Subcutaneous abdominal adipose tissue (tissue), 5 donors: ENCODE measurements around the gene KCNK6.
"Not testable (repeated sequence)": the region's sequence is repeated elsewhere in the genome, so short reads cannot be mapped to it uniquely, and the experiment has no call there.

Experiments used
- H3K27ac ChIP-seq: one replicate; pipeline ENCODE4 v1.7.0; 2013; ENCODE audit warnings: low read depth, mild to moderate bottlenecking, inconsistent platforms, low read length, moderate library complexity
- H3K27me3 ChIP-seq, 5 donors: one replicate each; pipeline ENCODE4 v1.7.0; 2013; ENCODE audit warnings: low read length in 5 of 5, inconsistent platforms in 1 of 5; ENCODE audit not compliant: control insufficient read depth in 5 of 5, insufficient read depth in 4 of 5
- H3K36me3 ChIP-seq, 5 donors: one replicate each; pipeline ENCODE4 v1.7.0; 2013; ENCODE audit warnings: low read length in 5 of 5; ENCODE audit not compliant: control insufficient read depth in 5 of 5, insufficient read depth in 5 of 5
- H3K4me1 ChIP-seq, 5 donors: one replicate each; pipeline ENCODE4 v1.7.0; 2013; ENCODE audit warnings: low read length in 5 of 5, mild to moderate bottlenecking in 3 of 5, moderate library complexity in 1 of 5; ENCODE audit not compliant: control insufficient read depth in 5 of 5, insufficient read depth in 5 of 5
- H3K4me3 ChIP-seq, 5 donors: one replicate each; pipeline ENCODE4 v1.7.0; 2013; ENCODE audit warnings: low read length in 5 of 5, low read depth in 1 of 5
- H3K9ac ChIP-seq, 5 donors: one replicate each; pipeline ENCODE4 v1.7.0; 2013; ENCODE audit warnings: low read length in 5 of 5, mild to moderate bottlenecking in 4 of 5, moderate library complexity in 3 of 5
- H3K9me3 ChIP-seq, 5 donors: one replicate each; pipeline ENCODE4 v1.7.0; 2013; ENCODE audit warnings: low read length in 5 of 5; ENCODE audit not compliant: control insufficient read depth in 5 of 5
- donor health status: healthy.
- donor health status: healthy.
- donor health status: healthy.
- donor health status: healthy.
- donor health status: healthy.

The KCNK6 gene

DNA sequence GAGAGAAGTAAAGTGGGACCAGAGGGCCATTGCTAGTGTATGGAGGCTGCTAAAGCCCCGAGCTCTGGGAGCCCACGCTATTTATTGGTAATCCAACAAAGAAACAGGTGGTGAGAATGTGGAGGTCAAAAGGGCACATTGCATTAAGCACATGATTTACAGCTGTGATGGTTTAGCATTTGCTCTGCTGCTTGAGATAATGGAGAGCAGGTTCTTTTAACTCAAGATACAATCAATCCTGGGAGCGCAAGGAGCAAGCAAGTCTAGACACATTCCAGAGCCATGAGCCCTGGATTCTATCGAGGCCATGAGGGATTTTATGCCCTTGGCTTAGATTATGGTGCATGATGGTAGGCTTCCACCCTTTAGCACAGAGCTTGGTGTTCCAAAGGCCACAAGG, 19.4 kb downstream of the KCNK6 start:
- not testable (repeated sequence) for H3K27ac ChIP-seq, H3K4me3 ChIP-seq, H3K9me3 ChIP-seq, H3K36me3 ChIP-seq, H3K27me3 ChIP-seq, H3K9ac ChIP-seq
- H3K4me1 ChIP-seq = peaks cover 4 to 13% (median 10%) of the 10 kb centered on the region in 5 donors

DNA sequence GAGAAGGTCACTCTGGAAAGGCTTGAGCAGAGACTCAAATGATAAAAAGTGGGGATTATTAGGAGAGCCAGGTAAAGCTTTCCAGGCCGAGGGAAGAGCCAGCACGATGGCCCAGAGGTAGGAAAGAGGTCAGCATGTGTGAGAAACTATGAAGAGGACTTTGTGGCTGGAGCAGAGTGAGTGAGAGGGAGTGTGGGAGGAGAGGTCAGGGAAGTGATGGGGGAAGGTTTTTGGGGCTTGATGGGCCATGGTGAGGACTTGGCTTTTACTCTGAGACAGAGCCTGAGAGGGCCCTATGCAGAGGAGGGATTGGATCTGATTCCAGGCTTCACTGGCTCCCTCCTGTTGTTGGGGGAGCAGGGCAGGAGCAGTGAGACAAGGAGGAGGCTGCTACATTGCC, 21.3 kb downstream of the KCNK6 start:
- Histone ChIP-seq H3K36me3 (peaks cover 0 to 7% (median 2%) of the 10 kb centered on the region in 5 donors), H3K9me3 (no peaks in the 10 kb centered on the region), H3K9ac (no peak overlapping the region), H3K4me3 (no peak overlapping the region), H3K27me3 (no peaks in the 10 kb centered on the region), H3K27ac (no peak overlapping the region), H3K4me1 (peaks cover 4 to 13% (median 10%) of the 10 kb centered on the region in 5 donors)

DNA sequence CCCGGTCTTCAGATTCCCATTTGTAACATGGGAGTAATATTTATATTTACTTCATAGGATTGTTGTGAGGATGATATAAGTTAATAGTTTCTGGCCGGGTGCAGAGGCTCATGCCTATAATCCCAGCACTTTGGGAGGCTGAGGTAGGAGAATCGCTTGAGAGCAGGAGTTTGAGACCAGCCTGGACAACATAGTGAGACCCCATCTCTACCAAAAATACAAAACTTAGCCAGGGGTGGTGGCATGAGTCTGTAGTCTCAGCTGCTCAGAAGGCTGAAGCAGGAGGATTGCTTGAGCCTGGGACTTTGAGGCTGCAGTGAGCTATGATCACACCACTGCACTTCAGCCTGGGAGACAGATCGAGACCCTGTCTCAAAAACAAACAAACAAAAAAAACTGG, 27.2 kb downstream of the KCNK6 start:
- H3K4me1 ChIP-seq = no peaks in the 10 kb centered on the region
- peaks cover 0 to 3% (median 2%) of the 10 kb centered on the region in 5 donors for H3K27me3 ChIP-seq
- H3K4me3 ChIP-seq = no peak overlapping the region
- H3K36me3 ChIP-seq = peaks cover 0 to 7% (median 0%) of the 10 kb centered on the region in 5 donors
- H3K27ac ChIP-seq = no peak overlapping the region
- H3K9me3 ChIP-seq = no peaks in the 10 kb centered on the region
- H3K9ac ChIP-seq = no peak overlapping the region

DNA sequence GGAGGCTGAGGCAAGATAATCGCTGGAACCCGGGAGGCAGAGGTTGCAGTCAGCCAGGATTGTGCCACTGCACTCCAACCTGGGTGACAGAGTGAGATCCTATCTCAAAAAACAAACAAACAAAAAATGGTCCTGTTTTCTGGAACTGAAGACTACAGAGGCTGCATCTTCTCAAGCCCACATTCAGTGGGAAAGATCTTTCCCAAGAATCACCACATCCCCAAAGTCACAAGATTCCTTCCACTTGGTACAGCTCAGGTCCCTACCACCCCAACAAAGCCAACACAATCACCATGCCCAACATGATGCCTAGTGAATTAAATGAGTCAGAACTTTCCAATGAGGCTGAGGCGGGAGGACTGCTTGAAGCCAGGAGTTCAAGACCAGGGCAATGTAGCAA, 31.2 kb downstream of the KCNK6 start:
- no peaks in the 10 kb centered on the region for H3K4me1 ChIP-seq
- no peak overlapping the region for H3K4me3 ChIP-seq
- H3K9me3 ChIP-seq = no peaks in the 10 kb centered on the region
- H3K27me3 ChIP-seq = peaks cover 11 to 17% (median 16%) of the 10 kb centered on the region in 5 donors
- H3K9ac ChIP-seq = no peak overlapping the region
- H3K36me3 ChIP-seq = no peaks in the 10 kb centered on the region
- no peak overlapping the region for H3K27ac ChIP-seq

DNA sequence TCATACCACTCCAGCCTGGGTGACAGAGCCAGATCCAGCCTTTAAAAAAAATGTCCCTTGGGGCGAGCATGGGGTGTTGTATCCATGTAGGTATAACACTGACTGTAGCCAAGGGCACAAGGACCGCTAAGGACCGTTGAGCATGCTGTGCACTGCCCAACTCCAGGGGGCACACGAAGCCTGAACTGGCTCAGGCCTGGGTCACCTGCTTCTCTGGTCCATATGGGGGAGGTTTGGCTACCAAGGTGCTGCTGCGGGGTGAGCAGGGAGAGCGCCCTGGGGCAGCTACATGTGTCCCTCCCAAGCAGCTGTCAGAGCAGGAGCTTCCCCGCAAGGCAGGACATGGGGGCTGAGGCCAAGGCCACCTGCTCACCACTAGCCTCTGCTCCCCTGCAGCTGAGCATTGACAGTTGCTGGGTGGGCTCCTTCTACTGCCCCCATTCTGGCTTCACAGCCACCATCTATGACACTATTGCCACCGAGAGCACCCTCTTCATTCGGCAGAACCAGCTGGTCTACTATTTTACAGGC, 32.3 kb downstream of the KCNK6 start:
- no peaks in the 10 kb centered on the region for H3K4me1 ChIP-seq
- no peak overlapping the region for H3K27ac ChIP-seq

DNA sequence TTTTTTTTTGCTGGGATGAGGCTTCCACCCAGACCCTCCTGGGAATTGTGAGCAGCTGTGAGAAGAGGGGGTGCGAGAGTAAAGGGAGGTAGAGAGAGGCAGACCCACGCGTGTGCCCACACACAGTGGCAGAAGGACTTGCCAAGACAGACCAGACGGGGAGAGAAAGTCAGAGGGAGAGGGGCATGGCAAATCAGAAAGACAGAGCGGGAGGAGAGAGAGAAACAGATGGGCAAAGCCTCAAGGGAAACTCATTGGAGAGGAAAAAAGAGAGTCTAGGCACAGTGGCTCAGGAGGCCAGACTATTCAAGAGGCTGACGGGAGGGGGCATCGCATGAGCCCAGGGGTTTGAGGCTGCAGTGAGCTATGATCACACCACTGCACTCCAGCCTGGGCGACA, 33.0 kb downstream of the KCNK6 start:
- H3K9ac ChIP-seq = no peak overlapping the region
- H3K9me3 ChIP-seq = no peaks in the 10 kb centered on the region
- H3K4me1 ChIP-seq = no peaks in the 10 kb centered on the region
- no peak overlapping the region for H3K27ac ChIP-seq
- peaks cover 20 to 27% (median 26%) of the 10 kb centered on the region in 5 donors for H3K27me3 ChIP-seq
- H3K36me3 ChIP-seq = no peaks in the 10 kb centered on the region
- no peak overlapping the region for H3K4me3 ChIP-seq

More for the DNA sequence above, 32.3 kb downstream of the KCNK6 start:
- no peaks in the 10 kb centered on the region for H3K9me3 ChIP-seq
- no peaks in the 10 kb centered on the region for H3K36me3 ChIP-seq
- H3K27me3 ChIP-seq = peaks cover 19 to 27% (median 25%) of the 10 kb centered on the region in 5 donors
- no peak overlapping the region for H3K9ac ChIP-seq
- H3K4me3 ChIP-seq = no peak overlapping the region

DNA sequence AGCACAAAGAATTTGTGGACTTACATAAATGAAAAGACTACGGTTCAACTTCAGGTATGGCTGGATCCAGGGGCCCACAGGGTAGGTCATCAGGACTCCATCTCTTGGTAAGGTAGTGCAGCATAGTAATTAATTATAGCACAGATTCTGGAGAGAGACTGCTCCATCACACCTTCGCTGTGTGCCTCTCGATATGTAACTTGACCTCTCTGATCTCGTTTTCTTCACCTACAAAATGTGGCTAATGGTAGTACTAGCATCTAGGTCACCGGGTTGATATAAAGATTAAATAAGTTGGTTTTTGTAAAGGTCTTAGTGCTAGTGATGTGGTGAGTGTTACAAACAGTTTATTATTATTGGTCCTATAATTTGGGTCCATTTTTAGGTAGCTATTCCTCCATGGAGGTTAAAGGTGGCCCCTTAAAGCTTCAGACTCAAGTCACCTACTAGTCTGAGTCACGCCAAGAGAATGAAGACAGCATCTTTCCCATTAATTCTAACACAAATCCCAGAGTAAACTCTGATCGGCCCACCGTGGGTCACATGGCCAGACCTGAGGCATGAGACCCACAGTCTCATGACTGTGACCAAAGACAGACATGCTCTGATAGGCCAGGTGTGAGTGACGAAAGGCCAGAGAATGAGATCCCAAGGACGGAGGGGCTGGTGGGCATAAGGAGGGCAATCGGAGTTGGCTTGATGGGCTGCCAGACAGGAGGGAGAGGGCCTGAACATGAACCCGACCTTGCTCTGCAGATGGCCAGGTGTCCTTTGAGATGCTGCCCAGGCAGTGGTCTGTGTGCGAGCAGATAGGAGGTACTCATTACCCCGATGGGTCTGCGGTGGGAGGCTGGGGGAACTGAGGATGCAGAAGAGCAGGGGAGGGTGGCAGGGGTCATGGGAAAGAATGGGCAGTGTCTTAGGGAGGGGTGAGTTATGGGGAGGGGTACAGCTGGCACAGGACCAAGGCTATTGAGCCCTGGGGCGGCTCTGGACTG, 36.4 kb downstream of the KCNK6 start:
- Histone ChIP-seq H3K27ac (no peak overlapping the region), H3K9ac (no peak overlapping the region), H3K4me1 (peaks cover 0 to under 1% (median 0%) of the 10 kb centered on the region in 5 donors), H3K4me3 (no peak overlapping the region), H3K9me3 (no peaks in the 10 kb centered on the region), H3K36me3 (no peaks in the 10 kb centered on the region), H3K27me3 (peaks cover 32 to 49% (median 40%) of the 10 kb centered on the region in 5 donors)

DNA sequence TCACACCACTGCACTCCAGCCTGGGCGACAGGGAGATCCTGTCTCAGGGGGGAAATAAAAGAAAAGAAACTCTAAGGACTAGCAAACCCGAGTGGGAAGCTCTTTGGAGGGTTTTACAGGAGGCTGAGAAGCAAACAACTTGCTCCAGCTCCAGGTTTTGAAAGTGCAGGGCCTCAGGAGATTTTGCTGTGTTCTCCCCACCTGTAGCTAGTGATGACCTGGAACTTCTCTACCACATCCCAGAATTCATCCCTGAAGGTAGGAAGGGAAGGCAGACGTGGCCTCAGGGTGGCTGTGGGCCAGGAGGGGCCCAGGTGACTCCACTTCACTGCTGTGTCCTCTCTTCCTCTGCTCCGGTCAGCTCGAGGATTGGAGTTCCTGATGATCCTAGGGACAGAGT, 38.4 kb downstream of the KCNK6 start:
- H3K27ac ChIP-seq = no peak overlapping the region
- H3K9me3 ChIP-seq = no peaks in the 10 kb centered on the region
- H3K9ac ChIP-seq = no peak overlapping the region
- no peak overlapping the region for H3K4me3 ChIP-seq
- no peaks in the 10 kb centered on the region for H3K36me3 ChIP-seq
- H3K27me3 ChIP-seq = peaks cover 24 to 47% (median 35%) of the 10 kb centered on the region in 5 donors
- peaks cover 2 to 19% (median 17%) of the 10 kb centered on the region in 5 donors for H3K4me1 ChIP-seq

DNA sequence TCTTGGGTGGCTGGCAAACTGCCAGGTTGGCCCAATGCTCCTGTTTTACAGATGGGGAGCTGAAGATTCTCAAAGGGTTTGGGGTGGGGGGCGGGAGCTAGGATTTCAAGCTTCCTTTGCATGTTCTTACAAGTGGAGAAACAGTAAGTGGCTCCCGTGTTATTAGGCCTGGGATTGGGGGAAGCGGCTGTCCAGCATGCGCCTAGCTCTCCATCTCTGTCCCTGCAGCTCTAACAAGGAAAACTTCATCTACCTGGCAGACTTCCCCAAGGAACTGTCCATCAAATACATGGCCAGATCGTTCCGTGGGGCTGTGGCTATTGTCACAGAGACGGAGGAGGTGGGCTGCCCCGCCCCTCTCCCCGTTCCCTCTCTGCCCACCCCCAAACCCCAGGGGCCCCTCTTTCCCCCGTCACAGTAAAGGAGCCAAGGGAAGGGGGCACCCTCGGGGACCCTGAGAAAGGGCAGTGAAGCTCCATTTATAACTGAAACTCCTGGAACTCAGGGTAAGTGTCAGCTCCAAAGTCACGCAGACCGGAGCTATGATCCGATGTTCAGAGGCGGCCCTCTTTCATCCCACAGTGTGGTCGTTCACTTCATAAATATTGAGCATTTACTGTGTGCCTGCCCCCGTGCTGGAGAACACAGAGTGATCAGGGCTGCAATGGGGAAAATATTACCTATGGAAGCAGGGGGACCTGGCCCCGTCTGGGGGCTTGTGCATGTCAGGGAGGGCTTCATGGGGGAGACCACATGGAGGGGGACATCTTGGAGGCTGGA, 39.8 kb downstream of the KCNK6 start:
- no peaks in the 10 kb centered on the region for H3K36me3 ChIP-seq
- no peak overlapping the region for H3K9ac ChIP-seq
- no peaks in the 10 kb centered on the region for H3K9me3 ChIP-seq
- peaks cover 2 to 19% (median 17%) of the 10 kb centered on the region in 5 donors for H3K4me1 ChIP-seq
- H3K4me3 ChIP-seq = no peak overlapping the region
- no peak overlapping the region for H3K27ac ChIP-seq
- peaks cover 20 to 44% (median 32%) of the 10 kb centered on the region in 5 donors for H3K27me3 ChIP-seq
